Right lobe of liver (tissue), 6 donors: ENCODE measurements around the gene PTPRT. TPM values are rescaled to one million over a fixed set of nuclear protein-coding genes. Genes with fewer than 3 reads are reported as not detected.

Source experiments
- ATAC-seq, 4 donors: fragments of 200-7000 bp; cut with Tn5 transposase; one replicate each; pipeline ENCODE4 v1.9.1; 2020; ENCODE audit warnings: mild to moderate bottlenecking in 4 of 4, moderate library complexity in 4 of 4
- DNase-seq, 3 donors: peaks; one replicate each; pipeline ENCODE4 v3.0.0-alpha.2; 2020
- H3K27ac ChIP-seq, 3 donors: fragments of 200-600 bp; one replicate each; pipeline ENCODE4 v1.8.0; 2022
- H3K27me3 ChIP-seq, 2 donors: fragments of 200-600 bp; one replicate each; pipeline ENCODE4 v1.8.0; 2022
- H3K36me3 ChIP-seq, 4 donors: fragments of 200-600 bp; sonication (generic) in 1 of 4; one replicate each; pipeline versions ENCODE4 v1.5.1 to v1.8.0; 2017 to 2022; ENCODE audit warnings: control low read depth in 1 of 4
- H3K4me1 ChIP-seq, 4 donors: fragments of 200-600 bp; sonication (generic) in 1 of 4; one replicate each; pipeline versions ENCODE4 v1.5.1 to v1.8.0; 2017 to 2022; ENCODE audit warnings: control low read depth in 1 of 4
- H3K4me3 ChIP-seq, 3 donors: fragments of 200-600 bp; one replicate each; pipeline ENCODE4 v1.8.0; 2022
- H3K9me3 ChIP-seq, 4 donors: fragments of 200-600 bp; sonication (generic) in 1 of 4; one replicate each; pipeline versions ENCODE4 v1.5.1 to v1.8.0; 2017 to 2022; ENCODE audit warnings: control low read depth in 1 of 4
- POLR2A ChIP-seq: fragments of 450-650 bp; IDR thresholded peaks from one replicate; pipeline ENCODE4 v1.6.1; 2017; ENCODE audit warnings: antibody characterized with exemption, mild to moderate bottlenecking
- WGBS: methylation state at CpG from one replicate; pipeline ENCODE4 v1.1.6; 2018; ENCODE audit warnings: low coverage, low lambda C conversion rate; ENCODE audit not compliant: insufficient coverage; ENCODE audit errors: missing lambda C conversion rate; 5-methylcytosine and 5-hydroxymethylcytosine counted together
- intact Hi-C, 2 donors: fragments of 100-400 bp; cut with DNase I; formaldehyde crosslinking; loops; one replicate each; pipeline versions ENCODE4 v1.11.2 to v1.14.1; 2022
- total RNA-seq, 6 experiments: library from RNA; depleted of rRNA in 2 of 6; stranded (reverse); fragments of >200 nt in 2 of 6; fragmentation: NEBNext Ultra II Directional in 3 of 6; extraction: Animal tissue kit (Norgen Biotek cat#: 25700) in 3 of 6; gene quantifications; one replicate each; pipeline versions ENCODE4 v1.1.0 to v1.2.4, GENCODE V29; 2016 to 2023
- TF ChIP-seq, protein P1 (sequence below), 4 donors: fragments of 200-600 bp in 3 of 4; fragments of 450-650 bp in 1 of 4; IDR thresholded peaks; one replicate each; pipeline versions ENCODE4 v1.5.1 to v1.8.0; 2016 to 2022; ENCODE audit warnings: antibody characterized with exemption in 4 of 4, mild to moderate bottlenecking in 2 of 4
- donor health status: DM: no; HTN: yes; CAD: no.
- donor health status: DM: no; HTN: no; CAD: no.
- donor health status: DM: no; HTN: no; CAD: no.
- donor health status: DM: no; HTN: yes; CAD: no.
- donor health status: DM: no; HTN: yes; CAD: no.

PTPRT gene
- total RNA-seq, 6 experiments from 2014 or later = 0.18 to 1.0 (median 0.51) TPM

DNA sequence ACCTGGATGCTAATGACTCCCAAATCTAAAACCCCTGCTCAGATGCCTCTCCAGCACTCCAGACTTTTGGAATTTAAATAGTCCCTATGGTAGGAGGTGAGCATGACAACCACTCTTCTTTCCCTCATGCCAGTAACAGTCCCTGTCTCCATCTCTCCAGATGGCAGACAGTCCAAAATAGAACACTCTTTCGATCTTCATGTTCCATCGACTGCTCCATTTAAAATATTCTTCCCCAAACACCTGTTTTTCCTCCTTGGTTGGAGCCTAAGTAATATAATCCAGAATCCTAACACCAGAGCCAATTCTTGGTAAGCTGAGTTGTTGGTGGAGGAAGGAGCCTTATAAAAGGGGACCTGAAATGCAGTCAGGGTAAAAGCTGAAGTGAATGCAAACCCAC is 848.1 kb downstream of the PTPRT start:
- TF ChIP-seq, protein P1, sequence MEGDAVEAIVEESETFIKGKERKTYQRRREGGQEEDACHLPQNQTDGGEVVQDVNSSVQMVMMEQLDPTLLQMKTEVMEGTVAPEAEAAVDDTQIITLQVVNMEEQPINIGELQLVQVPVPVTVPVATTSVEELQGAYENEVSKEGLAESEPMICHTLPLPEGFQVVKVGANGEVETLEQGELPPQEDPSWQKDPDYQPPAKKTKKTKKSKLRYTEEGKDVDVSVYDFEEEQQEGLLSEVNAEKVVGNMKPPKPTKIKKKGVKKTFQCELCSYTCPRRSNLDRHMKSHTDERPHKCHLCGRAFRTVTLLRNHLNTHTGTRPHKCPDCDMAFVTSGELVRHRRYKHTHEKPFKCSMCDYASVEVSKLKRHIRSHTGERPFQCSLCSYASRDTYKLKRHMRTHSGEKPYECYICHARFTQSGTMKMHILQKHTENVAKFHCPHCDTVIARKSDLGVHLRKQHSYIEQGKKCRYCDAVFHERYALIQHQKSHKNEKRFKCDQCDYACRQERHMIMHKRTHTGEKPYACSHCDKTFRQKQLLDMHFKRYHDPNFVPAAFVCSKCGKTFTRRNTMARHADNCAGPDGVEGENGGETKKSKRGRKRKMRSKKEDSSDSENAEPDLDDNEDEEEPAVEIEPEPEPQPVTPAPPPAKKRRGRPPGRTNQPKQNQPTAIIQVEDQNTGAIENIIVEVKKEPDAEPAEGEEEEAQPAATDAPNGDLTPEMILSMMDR (IDR thresholded peaks at IDR 0.05) = no peak
- TF ChIP-seq POLR2A = no peak
- Histone ChIP-seq H3K27me3 (no peaks in the 10 kb centered on the region), H3K36me3 (no peaks in the 10 kb centered on the region), H3K4me3 (no peak overlapping the region), H3K27ac (no peak overlapping the region), H3K9me3 (no peaks in the 10 kb centered on the region), H3K4me1 (no peaks in the 10 kb centered on the region)
- ATAC-seq (no peak), DNase-seq (no peak)
- intact Hi-C loops = no loop called here
- WGBS = 74% methylated on average over 2 of the region's 2 CpGs

DNA sequence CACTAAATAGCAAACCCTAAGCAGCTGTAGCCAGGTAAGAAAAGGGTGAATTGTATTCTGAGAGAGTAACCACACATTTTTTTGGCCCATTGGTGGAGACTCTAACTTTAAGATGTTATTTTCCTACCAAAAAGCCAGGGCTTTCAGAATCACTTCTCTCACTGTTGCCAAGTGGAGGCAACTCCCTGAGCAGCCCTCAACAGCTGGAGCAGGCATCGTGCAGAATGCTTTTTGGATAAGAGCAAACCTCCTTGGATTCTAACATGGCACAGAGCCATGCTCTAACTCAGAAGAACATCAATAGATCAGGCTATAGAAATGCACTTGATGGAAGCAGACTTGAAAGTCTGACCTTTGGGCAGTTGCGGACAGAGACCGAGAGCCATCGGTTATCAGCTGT is 849.3 kb downstream of the PTPRT start:
- Histone ChIP-seq H3K9me3 (no peaks in the 10 kb centered on the region), H3K4me1 (no peaks in the 10 kb centered on the region), H3K27me3 (no peaks in the 10 kb centered on the region), H3K4me3 (no peak overlapping the region), H3K27ac (no peak overlapping the region), H3K36me3 (no peaks in the 10 kb centered on the region)
- WGBS = 69% methylated on average over 4 of the region's 4 CpGs
- ATAC-seq (no peak), DNase-seq (no peak)
- intact Hi-C loops = no loop called here
- no peak for TF ChIP-seq POLR2A
- TF ChIP-seq, protein P1 (IDR thresholded peaks at IDR 0.05) = no peak

DNA sequence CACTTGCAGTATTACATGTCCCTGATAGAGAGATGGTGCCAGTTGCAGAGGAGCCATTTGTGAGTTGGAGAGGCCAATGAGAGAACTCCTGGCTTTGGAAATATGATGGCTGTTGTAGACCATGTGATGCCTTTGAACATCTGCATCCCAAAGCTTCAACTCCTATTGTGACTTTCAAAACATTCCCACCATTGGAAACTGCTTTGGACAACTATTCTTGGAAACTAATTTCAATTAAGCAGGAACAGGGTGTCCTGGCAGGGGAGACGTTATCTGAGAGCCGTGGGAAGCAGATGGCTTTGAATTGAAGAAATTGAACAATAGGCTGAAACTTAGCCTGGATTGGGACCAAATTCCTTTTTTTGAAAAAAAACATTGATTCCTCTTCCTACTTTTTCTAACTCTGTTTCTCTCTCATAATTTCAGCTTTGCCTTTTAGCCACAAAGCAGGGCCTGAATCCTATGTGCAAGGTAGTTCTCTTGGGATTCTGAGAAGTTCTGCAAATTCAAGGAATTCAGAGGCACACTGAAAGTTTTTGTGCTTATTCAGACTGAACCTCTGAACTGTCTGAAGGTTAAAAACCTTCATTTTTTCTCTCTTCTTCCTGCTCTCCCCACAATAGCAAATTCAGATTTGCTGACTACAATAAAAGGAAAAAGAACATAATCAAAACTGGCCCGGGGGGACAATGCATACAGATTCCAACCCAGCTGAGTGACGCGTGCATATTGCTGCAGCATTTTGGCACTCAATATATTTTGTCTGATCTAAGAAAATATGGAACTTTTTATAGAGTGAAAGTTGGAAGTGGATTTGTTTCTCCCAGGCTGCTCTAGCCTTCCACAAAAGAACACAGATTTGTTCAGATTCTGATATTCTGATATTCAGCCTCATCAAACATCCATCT is 851.2 kb downstream of the PTPRT start:
- TF ChIP-seq, protein P1 (IDR thresholded peaks at IDR 0.05) = no peak
- TF ChIP-seq POLR2A = no peak
- H3K27me3 ChIP-seq = no peaks in the 10 kb centered on the region
- H3K4me1 ChIP-seq = no peaks in the 10 kb centered on the region
- 46% methylated on average over 5 of the region's 5 CpGs for WGBS
- DNase-seq (no peak), ATAC-seq (peak in 2 of 4 donors; percentile 54 to 56)
- H3K36me3 ChIP-seq = no peaks in the 10 kb centered on the region
- H3K9me3 ChIP-seq = no peaks in the 10 kb centered on the region
- no peak overlapping the region for H3K4me3 ChIP-seq
- intact Hi-C loops = no loop called here
- no peak overlapping the region for H3K27ac ChIP-seq

DNA sequence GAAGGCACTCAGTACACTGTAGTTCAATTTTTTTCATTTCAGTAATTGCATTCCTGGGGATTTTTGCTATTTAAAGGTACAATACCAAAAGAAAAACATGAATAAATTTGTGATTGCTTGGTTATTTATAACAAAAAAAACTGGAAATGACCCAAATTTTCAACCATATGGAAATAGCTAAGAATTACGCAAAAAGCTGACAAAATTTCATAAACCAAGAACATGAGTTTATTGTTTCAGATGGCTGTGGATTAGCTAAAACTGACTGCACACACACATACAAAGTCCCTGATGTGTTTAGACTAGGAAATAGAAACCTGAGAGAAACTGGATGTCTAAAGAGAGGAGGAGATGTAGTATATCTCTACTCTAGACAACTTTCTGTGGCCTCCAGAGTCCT is 853.1 kb downstream of the PTPRT start:
- ATAC-seq (no peak), DNase-seq (no peak)
- Histone ChIP-seq H3K36me3 (no peaks in the 10 kb centered on the region), H3K27me3 (peaks cover 0 to 4% of the 10 kb centered on the region in 2 donors), H3K27ac (no peak overlapping the region), H3K4me1 (no peaks in the 10 kb centered on the region), H3K9me3 (no peaks in the 10 kb centered on the region), H3K4me3 (no peak overlapping the region)
- intact Hi-C loops = no loop called here
- 57% methylated on average over 1 of the region's 1 CpG for WGBS
- TF ChIP-seq, protein P1 (IDR thresholded peaks at IDR 0.05) = no peak
- TF ChIP-seq POLR2A = no peak
